Vagina (tissue), 2 donors: ENCODE data around the gene MAD1L1.

Experiments used
- CTCF ChIP-seq, 3 experiments: fragments of 450-650 bp in 2 of 3; fragments of 200-600 bp in 1 of 3; sonication (generic) in 1 of 3; IDR thresholded peaks; one replicate each; pipeline ENCODE4 v1.5.1; 2017 to 2019; ENCODE audit warnings: antibody characterized with exemption in 3 of 3, mild to moderate bottlenecking in 2 of 3, moderate library complexity in 2 of 3
- POLR2A ChIP-seq, 2 donors: fragments of 450-650 bp; IDR thresholded peaks; one replicate each; pipeline ENCODE4 v1.6.1; 2017; ENCODE audit warnings: antibody characterized with exemption in 2 of 2, mild to moderate bottlenecking in 2 of 2, moderate library complexity in 2 of 2
- POLR2AphosphoS5 ChIP-seq, 2 donors: sonication (generic); formaldehyde crosslinking; IDR thresholded peaks; one replicate each; pipeline ENCODE4 v1.9.0; 2017; ENCODE audit warnings: antibody characterized with exemption in 2 of 2, mild to moderate bottlenecking in 2 of 2, low read depth in 1 of 2; ENCODE audit not compliant: insufficient read depth in 1 of 2

- TF ChIP-seq CTCF (IDR thresholded peaks at IDR 0.05) (no peak), POLR2A (IDR thresholded peaks at IDR 0.05) (no peak), POLR2AphosphoS5 (IDR thresholded peaks at IDR 0.05; ENCODE audit: insufficient read depth in 1 of 2, low read depth in 1 of 2) (no peak)
Measured at GRCh38 chr7:2143450-2143849, 89.3 kb downstream of the MAD1L1 start.
